ENCODE measurements around the gene CLTCL1.
"Not testable (repeated sequence)": the region's sequence is repeated elsewhere in the genome, so short reads cannot be mapped to it uniquely, and the experiment has no call there.

DNA sequence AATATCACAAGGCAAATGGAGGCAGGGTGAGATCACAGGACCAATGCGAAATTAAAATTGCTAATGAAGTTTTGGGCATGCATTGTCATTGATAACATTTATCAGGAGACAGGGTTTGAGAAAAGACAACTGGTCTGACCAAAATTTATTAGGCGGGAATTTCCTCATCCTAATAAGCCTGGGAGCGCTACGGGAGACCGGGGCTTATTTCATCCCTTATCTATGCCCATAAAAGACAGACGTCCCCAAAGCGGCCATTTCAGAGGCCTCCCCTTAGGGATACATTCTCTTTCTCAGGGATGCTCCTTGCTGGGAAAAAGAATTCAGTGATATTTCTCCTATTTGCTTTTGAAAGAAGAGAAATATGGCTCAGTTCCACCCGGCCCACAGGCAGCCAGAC is 28.6 kb upstream of the CLTCL1 start:
- TF ChIP-seq CTCF, POLR2A, EP300 (IDR thresholded peaks at IDR 0.05): not testable (repeated sequence)

Measured in ovary (tissue), 3 donors.